Diencephalon (tissue), 1 donor: ENCODE measurements around the gene PRUNE1. TPM values are rescaled to one million over a fixed set of nuclear protein-coding genes. Genes with fewer than 3 reads are reported as not detected.

Experiments used
- small RNA-seq: library from RNA; depleted of rRNA; stranded (forward); fragments of <200 nt; gene quantifications from one replicate; pipeline ENCODE3, GENCODE V24; 2014
- total RNA-seq: library from RNA; depleted of rRNA; stranded (reverse); fragments of >200 nt; gene quantifications from one replicate; pipeline ENCODE4 v1.2.3, GENCODE V29; 2014

The PRUNE1 gene
- total RNA-seq = 25.8 TPM

GRCh38 chr1:151008244-151009205 lies at the start of gene PRUNE1:
TSS of gene PRUNE1 (plus strand) at chr1:151008449. CDS start at chr1:151008633, 184 bp downstream.

GRCh38 chr1:150974580-150975478 lies 33.4 kb upstream of the PRUNE1 start, which contains the start of gene CERS2:
TSS of gene CERS2 (minus strand) at chr1:150974835. CDS start at chr1:150969090, 5,745 bp downstream.

GRCh38 chr1:150981805-150982712 lies 26.2 kb upstream of the PRUNE1 start, which contains the start of gene ANXA9:
TSS of gene ANXA9 (plus strand) at chr1:150982292. CDS start at chr1:150983106, 814 bp downstream.

GRCh38 chr1:151006327-151007052 lies 1.8 kb upstream of the PRUNE1 start, which contains the start of gene MINDY1:
TSS of gene MINDY1 (minus strand) at chr1:151006902. CDS start at chr1:151002617, 4,285 bp downstream.

GRCh38 chr1:151036356-151036755 lies 28.1 kb downstream of the PRUNE1 start, which contains the start of gene BNIPL:
TSS of gene BNIPL (plus strand) at chr1:151036586. CDS start at chr1:151036726, 140 bp downstream.

GRCh38 chr1:151047591-151047924 lies 39.3 kb downstream of the PRUNE1 start, which contains the start of gene C1orf56:
TSS of gene C1orf56 (plus strand) at chr1:151047751. CDS start at chr1:151047848, 97 bp downstream.

GRCh38 chr1:151059109-151060006 lies 51.1 kb downstream of the PRUNE1 start, which contains the start of gene CDC42SE1:
TSS of gene CDC42SE1 (minus strand) at chr1:151059622. CDS start at chr1:151055730, 3,892 bp downstream.

GRCh38 chr1:151060007-151060656 lies 51.9 kb downstream of the PRUNE1 start, which contains the start of gene MLLT11:
TSS of gene MLLT11 (plus strand) at chr1:151060397. CDS start at chr1:151067225, 6,828 bp downstream.

GRCh38 chr1:151070474-151071276 lies 62.4 kb downstream of the PRUNE1 start, which contains the start of gene GABPB2:
TSS of gene GABPB2 (plus strand) at chr1:151070761. CDS start at chr1:151088190, 17,429 bp downstream.

Small RNA genes within 50 kb of the gene (small RNA-seq; reads per million reads assigned to genes)
- gene RNU6-884P = not detected

Other genes starting within 250 kb of the PRUNE1 start
- gene CTSS, start 242.7 kb upstream of the PRUNE1 start, total RNA-seq = 19.8 TPM
- gene CTSK, start 200.2 kb upstream of the PRUNE1 start, total RNA-seq = 5.3 TPM
- 27.5 TPM for gene ARNT, start 131.8 kb upstream of the PRUNE1 start, total RNA-seq
- not detected for gene CTXND2, start 121.3 kb upstream of the PRUNE1 start, total RNA-seq
- 51.0 TPM for gene SETDB1, start 82.1 kb upstream of the PRUNE1 start, total RNA-seq
- 56.1 TPM for gene CERS2, start 33.6 kb upstream of the PRUNE1 start, total RNA-seq
- gene ANXA9, start 26.2 kb upstream of the PRUNE1 start, total RNA-seq = not detected
- 18.2 TPM for gene MINDY1, start 1.5 kb upstream of the PRUNE1 start, total RNA-seq
- 0.23 TPM for gene BNIPL, start 28.1 kb downstream of the PRUNE1 start, total RNA-seq
- 3.0 TPM for gene C1orf56, start 39.3 kb downstream of the PRUNE1 start, total RNA-seq
- 36.4 TPM for gene CDC42SE1, start 51.2 kb downstream of the PRUNE1 start, total RNA-seq
- gene MLLT11, start 51.9 kb downstream of the PRUNE1 start, total RNA-seq = 86.0 TPM
- gene GABPB2, start 62.3 kb downstream of the PRUNE1 start, total RNA-seq = 12.9 TPM
- 18.9 TPM for gene SEMA6C, start 138.2 kb downstream of the PRUNE1 start, total RNA-seq
- gene TNFAIP8L2, start 148.2 kb downstream of the PRUNE1 start, total RNA-seq = 2.3 TPM
- 18.5 TPM for gene LYSMD1, start 157.5 kb downstream of the PRUNE1 start, total RNA-seq
- 27.9 TPM for gene SCNM1, start 157.7 kb downstream of the PRUNE1 start, total RNA-seq
- gene TMOD4, start 167.5 kb downstream of the PRUNE1 start, total RNA-seq = not detected
- 68.5 TPM for gene VPS72, start 181.7 kb downstream of the PRUNE1 start, total RNA-seq
- 58.6 TPM for gene PIP5K1A, start 190.1 kb downstream of the PRUNE1 start, total RNA-seq
- 113 TPM for gene PSMD4, start 246.3 kb downstream of the PRUNE1 start, total RNA-seq